ENCODE measurements around the gene CYP2E1.
"Not testable (repeated sequence)": the region's sequence is repeated elsewhere in the genome, so short reads cannot be mapped to it uniquely, and the experiment has no call there.

Gene CYP2E1

GRCh38 chr10:133528845-133529575 lies 1.8 kb downstream of the CYP2E1 start:
- DNase-seq: no peak

- no peak for DNase-seq
Measured at GRCh38 chr10:133529576-133529946, 2.4 kb downstream of the CYP2E1 start.

GRCh38 chr10:133530506-133530905 lies 3.3 kb downstream of the CYP2E1 start:
- no peak for DNase-seq

GRCh38 chr10:133532871-133533270 lies 5.7 kb downstream of the CYP2E1 start:
- DNase-seq: no peak

- DNase-seq: no peak
Measured at GRCh38 chr10:133534417-133534816, 7.3 kb downstream of the CYP2E1 start.

GRCh38 chr10:133536198-133536597 lies 9.0 kb downstream of the CYP2E1 start:
- DNase-seq: no peak

- DNase-seq: no peak
Measured at GRCh38 chr10:133537546-133538545, 10.7 kb downstream of the CYP2E1 start.

- peak; percentile 25 for DNase-seq
Measured at GRCh38 chr10:133541441-133541975, 14.3 kb downstream of the CYP2E1 start.

GRCh38 chr10:133544506-133544905 lies 17.3 kb downstream of the CYP2E1 start:
- DNase-seq: no peak

- DNase-seq: no peak
Measured at GRCh38 chr10:133554600-133554999, 27.4 kb downstream of the CYP2E1 start.

- no peak for DNase-seq
Measured at GRCh38 chr10:133555521-133555920, 28.4 kb downstream of the CYP2E1 start.

- DNase-seq: no peak
Measured at GRCh38 chr10:133557381-133557780, 30.2 kb downstream of the CYP2E1 start.

GRCh38 chr10:133559216-133559615 lies 32.1 kb downstream of the CYP2E1 start:
- no peak for DNase-seq

- DNase-seq: no peak
Measured at GRCh38 chr10:133564816-133565215, 37.7 kb downstream of the CYP2E1 start.

GRCh38 chr10:133565441-133566294 lies 38.5 kb downstream of the CYP2E1 start, which contains the start of gene SYCE1:
SYCE1 (minus strand) TSS chr10:133565583; CDS start chr10:133565529, 54 bp downstream.
- no peak for DNase-seq

- DNase-seq: no peak
Measured at GRCh38 chr10:133567119-133567518, 40.0 kb downstream of the CYP2E1 start.

- no peak for DNase-seq
Measured at GRCh38 chr10:133567609-133568286, 40.6 kb downstream of the CYP2E1 start.

- DNase-seq: no peak
Measured at GRCh38 chr10:133568287-133568614, 41.1 kb downstream of the CYP2E1 start.

GRCh38 chr10:133568831-133569527 lies 41.8 kb downstream of the CYP2E1 start:
- not testable (repeated sequence) for DNase-seq

GRCh38 chr10:133569801-133570200 lies 42.6 kb downstream of the CYP2E1 start:
- DNase-seq: not testable (repeated sequence)

- DNase-seq: not testable (repeated sequence)
Measured at GRCh38 chr10:133572055-133572454, 44.9 kb downstream of the CYP2E1 start.

Measured in NCI-H1436 (cell line).